GM21447 (cell line): ENCODE results near the gene SPINK8.
A peak's percentile ranks its signal among the peaks of the same experiment; 100 is the strongest.
"Not testable (repeated sequence)": the region's sequence is repeated elsewhere in the genome, so short reads cannot be mapped to it uniquely, and the experiment has no call there.

ENCODE experiments used
- ATAC-seq: cut with Tn5 transposase; IDR thresholded peaks from one replicate; pipeline ENCODE4 v1.9.1; 2021; ENCODE audit not compliant: unreplicated experiment

SPINK8 gene

DNA sequence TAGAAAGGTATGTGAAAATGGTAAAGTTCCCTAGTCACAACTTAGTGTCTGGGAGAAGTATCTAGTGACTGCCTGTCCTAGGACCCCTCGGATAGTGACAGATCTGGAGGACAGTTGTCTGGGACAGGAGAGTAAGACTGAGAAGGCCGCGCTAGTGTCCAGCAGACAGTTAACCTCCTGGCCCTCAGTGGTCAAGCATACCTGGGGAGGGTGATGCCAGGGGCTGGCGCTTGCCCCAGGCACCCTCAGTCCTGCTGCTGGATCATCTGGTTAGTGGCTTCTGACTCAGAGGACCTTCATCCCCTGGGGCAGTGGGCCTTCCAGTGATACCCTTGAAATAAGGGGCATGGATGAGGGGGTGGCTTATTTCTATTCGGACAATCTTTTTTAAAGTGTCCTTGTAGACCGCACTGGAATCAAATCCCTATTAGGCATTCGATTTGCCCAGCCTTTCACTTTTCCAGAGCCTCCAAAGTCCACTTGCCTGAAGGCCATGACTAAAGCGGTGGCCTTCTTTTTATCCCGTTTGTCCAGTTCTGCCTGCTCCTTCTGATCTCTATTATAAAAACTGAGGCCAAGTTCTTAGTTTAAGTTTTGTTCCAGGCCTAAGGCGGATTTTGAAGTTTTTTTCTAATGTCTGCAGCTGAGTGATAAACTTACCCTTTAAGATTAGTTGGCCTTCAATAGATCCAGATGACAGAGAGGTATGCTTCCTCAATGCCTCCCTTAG lies 1.6 kb downstream of the SPINK8 start:
- not testable (repeated sequence) for ATAC-seq

DNA sequence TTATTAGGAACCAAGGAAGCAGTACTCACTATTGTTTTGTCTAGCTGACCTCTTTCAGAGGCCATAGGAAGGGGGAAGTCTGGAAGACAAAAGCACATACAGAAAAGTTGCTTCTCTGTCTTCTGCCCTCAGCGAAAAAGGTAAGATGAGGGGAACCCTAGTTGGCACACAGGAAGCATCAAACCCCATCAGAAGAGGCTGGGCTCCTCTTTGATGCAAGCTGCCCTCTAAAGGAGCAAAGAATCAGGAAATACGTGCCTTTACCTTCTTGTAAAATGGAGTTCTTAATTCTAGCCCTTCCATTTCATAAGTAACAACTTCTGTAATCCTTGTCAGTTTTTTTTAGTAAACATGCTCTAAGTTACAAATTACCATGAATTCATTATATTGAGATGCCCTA lies 12.5 kb downstream of the SPINK8 start:
- no peak for ATAC-seq

DNA sequence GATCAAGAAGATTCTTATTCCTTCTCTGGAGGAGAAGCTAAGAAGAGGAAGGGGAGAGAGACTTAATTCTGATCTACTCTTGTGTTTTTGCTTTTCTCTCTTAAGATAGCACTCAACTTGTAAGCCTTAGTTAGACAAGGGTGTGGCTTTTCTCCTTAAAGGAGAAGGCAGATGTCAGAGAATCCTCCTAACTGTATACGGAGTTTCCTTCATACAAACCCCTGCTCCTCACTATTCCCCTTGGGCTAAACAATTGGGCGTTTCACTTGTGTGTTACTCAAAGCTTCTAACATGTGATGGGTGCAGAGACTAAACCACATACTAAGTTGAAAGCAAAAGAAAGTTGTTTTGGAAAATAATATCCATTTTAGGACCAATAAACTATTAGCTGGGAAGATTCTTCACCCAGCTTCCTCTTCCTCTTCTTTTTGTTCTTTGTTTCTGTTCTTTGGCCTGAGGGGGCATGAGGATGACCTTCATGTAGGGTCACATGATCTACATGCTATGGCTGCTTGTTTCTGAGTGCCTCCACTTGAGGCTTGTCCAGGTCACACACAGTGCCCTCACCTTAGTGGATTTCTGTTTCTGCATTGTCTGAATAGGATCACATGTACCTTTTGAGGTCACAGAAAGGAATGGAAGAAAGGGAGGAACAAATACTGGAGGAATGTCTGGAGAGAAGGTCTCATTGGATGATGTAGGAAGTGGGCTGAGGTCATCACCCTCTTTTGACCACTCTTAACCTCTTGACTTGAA lies 14.6 kb downstream of the SPINK8 start:
- ATAC-seq: no peak

DNA sequence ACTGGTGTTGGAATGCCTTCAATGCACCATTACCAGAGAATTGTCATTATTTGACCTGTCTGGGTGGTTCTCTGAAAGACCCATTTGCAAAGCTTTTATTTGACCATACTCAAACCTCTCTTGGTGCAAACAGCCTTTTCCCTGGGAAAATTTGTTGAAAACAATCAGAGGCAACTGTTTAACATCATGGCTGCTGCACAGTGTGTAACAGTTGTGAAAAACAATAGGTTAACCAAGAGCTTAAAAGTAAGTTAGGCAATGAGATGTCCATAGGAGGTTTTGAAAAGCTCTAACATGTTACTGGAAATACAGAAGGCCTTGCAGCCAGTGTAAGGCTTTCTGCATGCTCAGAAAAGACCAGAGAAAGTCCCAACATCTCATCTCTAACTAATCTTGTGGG lies 18.9 kb downstream of the SPINK8 start:
- no peak for ATAC-seq

DNA sequence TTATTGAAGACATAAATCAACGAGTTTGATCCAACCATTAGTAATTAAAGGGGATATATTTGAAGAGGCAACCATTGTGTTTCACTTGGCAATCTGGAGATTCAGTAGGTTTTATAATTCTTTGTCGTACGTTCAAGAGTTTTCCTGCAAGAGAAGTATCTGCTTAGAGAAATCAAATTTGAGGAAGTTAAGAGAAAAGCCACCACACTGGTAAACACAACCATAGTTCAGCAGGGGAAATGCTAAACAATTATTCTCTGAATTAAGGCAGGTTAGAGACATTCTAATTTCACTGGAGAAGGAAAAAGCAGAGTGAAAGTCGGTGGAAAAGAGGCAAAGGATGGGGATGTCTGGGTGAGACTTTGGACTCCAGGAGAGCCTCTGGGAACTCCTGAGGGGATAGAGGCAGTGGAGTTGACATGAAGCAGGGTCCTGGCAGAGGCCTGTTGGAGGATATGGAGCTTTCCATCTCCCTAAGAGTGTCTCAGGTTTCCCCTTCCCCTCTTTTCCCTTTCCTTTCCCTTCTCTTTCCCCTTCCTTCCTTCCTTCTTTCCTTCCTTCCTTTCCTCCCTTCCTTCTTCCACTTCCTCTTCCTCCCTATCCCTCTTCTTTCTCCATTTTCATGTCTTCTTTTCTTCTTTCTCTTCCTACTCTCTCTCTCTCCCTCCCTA lies 26.5 kb downstream of the SPINK8 start:
- ATAC-seq: no peak

DNA sequence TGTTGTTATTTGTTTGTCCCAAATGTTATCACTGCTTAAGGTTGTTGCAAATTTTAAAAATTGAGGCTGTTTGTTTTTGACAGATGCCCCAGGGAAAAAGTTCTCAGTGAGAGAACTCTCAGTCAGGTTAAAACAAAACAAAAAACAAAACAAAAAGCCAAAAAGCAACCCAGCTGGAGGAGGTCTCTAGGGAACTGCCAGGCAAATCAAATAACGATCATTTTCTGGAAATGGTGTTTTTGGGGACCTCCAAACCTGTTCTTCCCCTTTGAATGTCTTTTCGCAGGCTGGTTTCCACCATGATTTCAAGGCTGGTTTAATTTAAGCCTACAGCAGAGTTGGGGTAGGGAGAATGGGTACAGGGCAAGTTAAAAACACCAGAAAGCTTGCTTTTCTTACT lies 27.2 kb downstream of the SPINK8 start:
- ATAC-seq: no peak

DNA sequence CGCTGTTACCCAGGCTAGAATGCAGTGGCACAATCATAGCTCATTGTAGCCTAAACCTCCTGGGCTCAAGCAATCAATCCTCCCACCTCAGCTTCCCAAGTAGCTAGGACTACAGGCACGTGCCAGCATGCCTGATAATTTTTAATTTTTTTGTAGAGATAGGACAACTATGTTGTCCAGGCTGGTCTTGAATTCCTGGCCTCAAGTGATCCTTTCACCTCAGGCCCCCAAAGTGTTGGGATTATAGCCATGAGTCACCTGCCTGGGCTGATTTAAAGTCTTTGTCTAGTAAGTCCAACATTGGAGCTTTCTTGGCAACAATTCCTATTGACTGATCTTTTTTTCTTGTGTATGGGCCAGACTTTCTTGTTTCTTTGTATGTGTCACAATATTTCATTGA lies 28.1 kb downstream of the SPINK8 start:
- ATAC-seq: no peak

DNA sequence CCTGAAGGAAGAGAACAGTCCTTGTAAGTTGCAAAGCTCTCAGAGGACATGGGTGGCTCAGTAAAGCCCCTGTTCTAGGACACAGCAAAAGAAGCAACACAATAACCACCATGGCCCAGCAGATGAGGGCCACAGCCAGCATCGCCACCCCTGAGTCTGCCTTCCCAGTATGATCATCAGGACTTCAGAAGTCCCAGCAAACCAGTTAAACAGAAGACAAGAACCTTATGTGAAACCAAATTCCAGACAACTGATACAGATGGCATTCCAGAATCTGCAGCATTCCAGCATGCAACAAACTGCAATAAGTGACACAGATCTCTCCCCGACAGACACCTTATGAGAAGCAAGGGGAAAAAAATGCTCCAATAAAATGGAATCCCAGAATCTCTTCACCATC lies 30.4 kb downstream of the SPINK8 start:
- no peak for ATAC-seq

DNA sequence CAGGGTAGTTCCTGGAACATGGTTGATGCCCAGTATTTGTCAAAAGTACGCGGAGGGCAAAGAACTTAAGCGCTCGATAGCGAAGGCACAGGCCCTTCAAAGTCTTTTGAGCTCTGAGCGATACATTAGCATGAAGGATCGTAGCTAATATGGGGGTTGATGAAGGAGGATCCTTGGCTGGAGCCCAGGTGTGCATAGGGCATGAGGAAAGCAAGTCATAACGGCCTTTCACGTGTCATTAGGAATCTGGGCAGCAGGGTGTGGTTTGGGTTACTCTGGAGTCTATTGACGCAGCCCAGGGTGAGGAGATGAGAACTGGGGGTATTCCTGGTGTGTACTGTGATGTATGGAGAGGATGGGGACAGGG lies 31.7 kb downstream of the SPINK8 start:
- no peak for ATAC-seq

DNA sequence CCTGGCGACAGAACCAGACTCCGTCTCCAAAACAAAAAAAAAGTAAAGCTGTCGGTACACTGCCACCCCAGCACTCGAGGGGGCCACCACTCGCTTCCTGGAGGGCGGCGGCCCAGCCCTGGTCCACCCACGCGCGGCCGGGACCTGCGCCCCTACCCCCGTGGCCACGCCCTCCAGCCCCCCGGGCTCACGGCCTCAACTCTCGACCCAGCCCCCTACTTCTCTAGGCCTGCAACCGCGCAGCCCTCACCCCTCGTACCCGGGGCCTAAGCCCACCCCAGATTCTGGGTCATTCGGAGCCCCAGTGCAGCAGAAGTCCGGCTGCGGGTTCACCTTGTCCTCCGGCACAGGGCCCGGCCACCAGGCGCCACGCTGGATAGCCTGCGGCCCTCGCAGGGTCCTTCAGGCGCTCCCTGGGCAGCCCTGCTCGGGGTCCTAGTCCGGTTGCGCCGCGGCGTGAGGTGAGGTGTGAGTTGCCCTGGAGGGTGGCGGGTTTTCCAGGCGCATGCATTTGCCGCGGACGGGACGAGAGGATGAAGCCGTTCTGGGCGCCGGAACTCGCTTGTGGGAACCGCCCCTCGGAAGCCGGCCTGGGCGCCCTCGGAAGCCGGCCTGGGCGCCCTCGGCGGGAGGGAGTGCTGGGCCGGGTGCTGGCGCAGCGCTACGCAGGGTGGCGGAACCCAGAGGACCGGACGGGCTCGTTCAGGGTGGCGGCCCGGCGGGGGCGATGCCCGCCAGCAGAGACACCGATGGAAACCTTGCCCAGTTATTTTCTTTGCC lies 32.3 kb downstream of the SPINK8 start, which contains the start of gene NME6:
NME6 (minus strand) TSS at position 348 of the 780 bp plus-strand sequence.
- ATAC-seq: peak; percentile 74

DNA sequence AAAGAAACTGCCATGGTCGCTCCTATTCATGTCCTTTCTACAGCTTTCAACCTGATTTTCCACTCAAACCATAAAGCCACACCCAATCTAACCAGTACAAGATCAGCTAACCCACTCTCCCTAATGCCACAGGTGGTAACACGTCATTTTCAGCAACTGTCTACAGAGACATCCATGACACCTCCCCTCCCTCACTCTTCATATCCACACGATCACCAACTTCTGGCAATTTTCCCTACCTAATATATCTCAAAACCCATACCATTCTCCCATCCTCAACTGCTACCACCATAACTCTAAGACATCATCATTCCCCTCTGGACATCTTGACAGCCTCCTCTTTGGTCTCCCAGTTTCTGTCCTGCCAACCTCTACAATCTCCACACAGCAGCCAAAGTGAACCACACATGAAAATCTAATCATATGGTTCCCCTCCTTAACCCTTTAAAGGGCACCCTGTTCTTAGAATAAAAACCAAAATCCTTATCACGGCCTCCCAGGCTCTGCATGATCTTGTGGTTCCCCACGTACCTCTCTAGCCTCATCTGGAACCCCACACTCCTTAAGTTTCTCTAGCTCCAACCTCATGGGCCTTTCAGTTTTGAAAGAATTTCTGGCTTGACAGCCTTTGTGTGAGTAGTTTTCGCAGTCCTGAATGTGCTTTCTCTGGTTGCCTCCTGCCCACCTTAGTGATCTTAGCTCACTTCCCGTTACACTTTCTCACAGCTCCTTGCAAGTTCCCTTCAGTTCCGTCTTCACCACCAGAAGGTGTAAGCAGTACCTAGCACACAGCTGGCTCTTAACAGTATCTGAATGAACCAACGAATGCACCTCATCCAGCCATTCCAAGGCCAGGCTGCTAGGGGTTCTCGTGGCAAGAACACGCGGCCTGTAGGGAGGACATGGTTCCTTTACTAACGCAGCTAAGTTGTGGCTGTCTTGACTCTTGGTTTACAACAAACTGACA lies 33.4 kb downstream of the SPINK8 start:
- peak; percentile 53 for ATAC-seq

DNA sequence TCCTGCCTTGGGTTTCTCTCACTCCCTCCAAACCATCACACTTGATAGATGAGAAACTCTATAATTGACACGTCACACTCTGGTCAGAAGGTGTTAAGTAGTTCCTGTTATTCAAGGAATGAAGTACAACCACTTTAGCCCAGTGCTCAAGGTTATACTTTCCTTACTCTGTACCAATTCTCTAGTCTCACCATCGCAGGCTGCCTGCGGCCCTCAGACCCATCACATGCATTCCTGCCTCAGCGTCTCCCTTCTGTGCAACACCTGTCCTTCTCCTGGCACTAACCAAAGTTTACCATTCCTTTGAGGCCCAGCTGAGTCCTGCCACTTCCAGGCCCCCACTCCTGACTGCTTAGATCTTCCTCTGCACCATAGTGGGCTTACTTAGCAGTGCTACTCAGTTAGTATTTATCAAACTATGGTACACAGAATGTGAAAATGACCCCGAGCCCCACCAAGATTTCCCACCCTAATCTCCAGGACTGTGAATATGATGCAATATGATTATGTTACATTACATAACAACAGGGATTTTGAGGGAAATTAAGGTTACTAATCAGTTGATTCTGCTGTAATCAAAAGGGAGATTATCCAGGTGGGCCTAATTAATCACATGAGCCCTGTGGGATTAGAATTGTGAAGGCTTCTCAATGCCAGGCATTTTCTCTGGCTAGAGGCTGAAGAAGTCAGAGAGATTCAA lies 36.2 kb downstream of the SPINK8 start:
- ATAC-seq: no peak

DNA sequence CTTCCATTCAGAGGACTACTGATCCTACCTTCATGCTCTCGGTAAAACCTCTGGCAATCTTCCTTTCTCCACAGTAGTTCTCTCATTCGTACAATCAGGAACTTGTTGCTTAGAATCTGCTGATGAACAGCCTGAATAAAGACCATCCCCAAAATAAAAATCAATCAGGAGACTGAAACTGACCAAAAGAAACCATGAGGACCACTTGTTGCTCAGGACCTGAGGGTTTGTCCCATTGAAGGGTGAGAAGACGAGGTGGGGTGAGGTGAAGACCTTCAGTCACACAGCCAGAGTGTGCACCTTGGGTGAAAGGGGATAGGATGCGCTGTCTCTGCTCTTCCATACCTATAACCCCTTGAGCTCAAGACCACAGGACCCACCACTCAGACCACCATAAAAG lies 36.8 kb downstream of the SPINK8 start:
- no peak for ATAC-seq

DNA sequence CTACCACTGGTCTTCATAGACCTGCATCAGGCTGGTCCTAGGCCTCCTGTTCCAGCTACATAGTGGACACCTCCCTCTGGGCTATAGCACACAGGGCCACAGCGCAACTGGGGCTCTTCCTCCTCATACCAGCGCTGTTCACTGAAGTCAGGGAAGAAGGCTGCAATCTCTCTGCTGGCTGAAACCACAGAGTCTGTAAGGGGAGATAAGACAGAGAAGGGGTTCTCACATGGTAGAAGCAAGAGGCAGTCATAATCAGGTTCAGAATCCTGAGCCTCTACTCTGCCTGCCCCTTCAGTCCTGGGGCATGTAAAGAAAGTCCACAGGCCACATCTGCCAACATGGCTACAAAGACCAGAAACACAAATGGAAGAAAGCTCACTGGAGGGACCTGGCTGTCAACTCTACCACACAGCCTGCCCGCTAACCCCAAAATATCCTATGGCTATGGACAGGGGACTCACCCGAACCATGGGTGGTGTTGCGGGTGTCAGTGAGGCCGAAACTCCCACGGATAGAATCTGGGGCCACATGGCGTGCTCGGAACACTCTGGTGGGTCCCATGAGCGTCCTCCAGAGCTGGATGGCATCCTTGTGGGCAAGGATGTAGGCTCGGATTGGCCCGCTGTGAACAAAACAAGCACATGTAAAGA lies 38.7 kb downstream of the SPINK8 start:
- ATAC-seq: no peak

DNA sequence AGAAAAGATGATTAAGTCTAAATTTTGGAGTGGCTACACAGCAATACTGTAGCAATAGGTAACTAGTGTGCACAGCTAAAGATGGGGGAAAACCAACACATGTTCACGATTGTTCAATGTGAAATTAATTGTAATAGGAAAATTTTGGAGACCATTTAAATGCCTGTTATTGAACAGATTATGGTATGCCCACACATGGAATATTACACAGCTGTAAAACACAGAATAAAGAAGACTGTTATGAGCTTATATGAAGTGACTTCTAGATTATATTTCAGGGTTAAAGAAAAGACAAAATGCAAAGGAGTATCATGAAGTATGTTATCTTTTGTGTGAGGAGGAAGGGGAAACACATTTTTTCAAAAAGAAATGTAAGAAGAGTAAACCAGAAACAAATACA lies 43.8 kb downstream of the SPINK8 start:
- ATAC-seq: no peak

DNA sequence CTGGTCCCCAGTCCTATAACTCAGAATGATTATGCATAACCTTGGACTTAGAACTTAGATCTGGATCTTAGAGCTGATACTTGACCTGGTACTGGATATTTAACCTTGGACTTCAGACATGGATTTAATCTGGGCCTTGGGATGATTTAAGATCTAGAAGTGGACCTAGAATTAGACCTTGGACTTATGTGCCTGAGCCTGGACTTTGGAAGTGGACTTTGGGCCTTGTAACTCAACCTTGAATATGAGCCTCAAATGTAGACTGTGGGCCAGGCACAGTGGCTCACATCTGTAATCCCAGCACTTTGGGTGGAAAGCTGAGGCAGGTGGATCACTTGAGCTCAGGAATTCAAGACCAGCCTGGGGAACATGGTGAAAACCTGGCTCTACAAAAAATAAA lies 46.4 kb downstream of the SPINK8 start:
- no peak for ATAC-seq

DNA sequence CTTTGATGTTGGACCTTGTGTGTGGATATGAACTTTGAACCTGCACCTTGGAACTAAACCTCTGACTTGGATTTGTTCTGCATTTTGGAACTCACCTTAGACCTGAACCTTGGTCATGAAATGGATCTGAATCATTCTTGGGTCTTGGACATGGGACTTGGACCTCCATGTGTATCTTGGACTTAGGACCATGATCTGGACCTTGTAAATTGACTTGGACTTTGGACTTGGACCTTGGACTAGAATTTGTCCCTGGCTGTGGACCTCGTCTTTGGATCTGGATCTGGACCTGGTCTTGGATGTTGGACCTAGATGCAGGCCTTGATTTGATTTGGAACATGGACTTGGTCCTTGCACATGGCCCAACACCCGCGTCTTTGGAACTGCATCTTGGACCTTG lies 47.2 kb downstream of the SPINK8 start:
- ATAC-seq: no peak

DNA sequence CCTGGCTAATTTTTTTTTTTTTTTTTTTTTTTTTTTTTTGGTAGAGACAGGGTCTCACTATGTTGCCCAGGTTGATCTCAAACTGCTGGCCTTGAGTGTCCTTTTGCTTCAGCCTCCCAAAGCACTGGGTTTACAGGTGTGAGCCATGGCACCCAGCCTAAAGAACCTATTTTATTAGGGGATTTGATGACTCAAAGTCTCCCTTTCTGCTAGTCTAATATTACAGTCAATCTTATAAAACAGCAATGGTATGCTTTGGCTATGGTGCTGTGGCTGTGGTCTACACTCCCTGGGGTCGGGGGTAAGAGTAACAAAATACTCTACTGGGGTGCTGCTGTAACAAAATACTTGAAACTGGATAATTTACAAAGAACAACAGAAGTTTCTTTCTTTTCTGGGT lies 47.8 kb downstream of the SPINK8 start:
- no peak for ATAC-seq

DNA sequence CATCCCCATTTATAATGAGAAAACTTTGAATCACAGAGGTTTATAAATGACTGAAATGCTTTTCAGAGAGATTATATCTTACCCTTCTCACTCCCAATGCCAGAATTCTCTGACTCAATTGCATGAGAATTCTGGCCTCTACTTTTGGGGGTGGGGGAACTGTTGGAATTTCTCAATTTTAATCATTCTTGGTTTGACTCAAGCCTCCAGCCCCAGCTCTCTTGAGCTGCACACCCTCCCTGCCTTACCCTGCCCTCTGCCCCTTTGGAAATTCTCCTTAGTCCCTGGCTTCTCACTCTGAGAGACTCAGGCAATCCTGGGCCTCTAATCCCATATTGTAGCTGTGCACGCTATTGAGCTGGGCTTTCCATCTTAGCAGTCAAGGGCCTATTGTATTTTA lies 48.3 kb downstream of the SPINK8 start:
- no peak for ATAC-seq
